T-cell (primary cell): ENCODE data around the gene KCNJ8. TPM values are rescaled to one million over a fixed set of nuclear protein-coding genes. Genes with fewer than 3 reads are reported as not detected.
"Not testable (repeated sequence)": the region's sequence is repeated elsewhere in the genome, so short reads cannot be mapped to it uniquely, and the experiment has no call there.

Experiments
- ATAC-seq, 4 experiments: fragments of 200-7000 bp in 3 of 4; fragments of 150-1000 bp in 1 of 4; cut with Tn5 transposase; replicated peaks in 1 of 4; 1 replicate in 3 of 4; 2 replicates in 1 of 4; pipeline ENCODE4 v1.10.0; 2021; ENCODE audit warnings: moderate library complexity in 3 of 4, mild to moderate bottlenecking in 2 of 4, moderate number of reproducible peaks in 1 of 4
- CTCF ChIA-PET, 2 donors: fragments of 300-600 bp; sonication (Branson Sonifier 250); formaldehyde crosslinking; loops; one replicate each; lab custom pipeline; 2022; ENCODE audit warnings: antibody characterized with exemption in 2 of 2; lab: Charles Lee
- POLR2A ChIA-PET, 2 donors: fragments of 300-600 bp; sonication (Branson Sonifier 250); formaldehyde crosslinking; loops; one replicate each; lab custom pipeline; 2022; ENCODE audit warnings: antibody characterized with exemption in 2 of 2; lab: Charles Lee
- DNase-seq, 35 experiments: peaks; one replicate each; pipeline versions ENCODE4 v3.0.0 to v3.0.0-alpha.2; 2013 to 2023
- H3K27ac ChIP-seq: one replicate; pipeline ENCODE4 v1.5.1; 2013; ENCODE audit warnings: low read length
- H3K27me3 ChIP-seq, 2 experiments: replicated peaks in 1 of 2; 1 replicate in 1 of 2; 2 replicates in 1 of 2; pipeline versions ENCODE4 v1.6.1 to v1.7.0; 2013; ENCODE audit warnings: low read length in 1 of 2, mixed read lengths in 1 of 2; ENCODE audit not compliant: control insufficient read depth in 2 of 2, insufficient read depth in 2 of 2; ENCODE audit errors: extremely low read depth in 1 of 2
- H3K36me3 ChIP-seq, 2 donors: 1 replicate in 1 of 2; 2 replicates in 1 of 2; pipeline versions ENCODE4 v1.6.1 to v1.7.0; 2013; ENCODE audit warnings: low read length in 1 of 2; ENCODE audit not compliant: control insufficient read depth in 2 of 2, insufficient read depth in 1 of 2; ENCODE audit errors: extremely low read depth in 1 of 2
- H3K4me1 ChIP-seq, 2 experiments: 1 replicate in 1 of 2; 2 replicates in 1 of 2; pipeline versions ENCODE4 v1.6.1 to v1.7.0; 2013; ENCODE audit warnings: low read length in 2 of 2, mixed read lengths in 1 of 2; ENCODE audit not compliant: insufficient read depth in 2 of 2, control insufficient read depth in 1 of 2; ENCODE audit errors: extremely low read depth in 1 of 2
- H3K4me3 ChIP-seq, 2 donors: 1 replicate in 1 of 2; 2 replicates in 1 of 2; pipeline versions ENCODE4 v1.5.1 to v1.7.0; 2013; ENCODE audit warnings: mild to moderate bottlenecking in 2 of 2, low read length in 1 of 2, moderate library complexity in 1 of 2; ENCODE audit not compliant: control insufficient read depth in 1 of 2; ENCODE audit errors: extremely low read depth in 1 of 2
- H3K9me3 ChIP-seq: 2 replicates; pipeline ENCODE4 v1.7.0; 2013
- H3K27ac Mint-ChIP-seq, 2 donors: one replicate each; pipeline ENCODE4 v1.8.0; 2020 to 2021; ENCODE audit warnings: mild to moderate bottlenecking in 2 of 2, mixed read lengths in 2 of 2
- H3K27me3 Mint-ChIP-seq, 2 donors: one replicate each; pipeline ENCODE4 v1.8.0; 2021 to 2022; ENCODE audit warnings: mixed read lengths in 2 of 2
- H3K36me3 Mint-ChIP-seq: one replicate; pipeline ENCODE4 v1.8.0; 2021; ENCODE audit warnings: mixed read lengths
- H3K4me1 Mint-ChIP-seq, 3 donors: one replicate each; pipeline ENCODE4 v1.8.0; 2020 to 2022; ENCODE audit warnings: mixed read lengths in 3 of 3, mild to moderate bottlenecking in 1 of 3
- H3K4me3 Mint-ChIP-seq, 3 donors: one replicate each; pipeline ENCODE4 v1.8.0; 2020 to 2022; ENCODE audit warnings: mild to moderate bottlenecking in 3 of 3, mixed read lengths in 3 of 3, moderate library complexity in 3 of 3
- H3K9me3 Mint-ChIP-seq, 3 donors: one replicate each; pipeline ENCODE4 v1.8.0; 2020 to 2022; ENCODE audit warnings: mixed read lengths in 3 of 3
- WGBS: methylation state at CpG from one replicate; pipeline ENCODE4 v1.1.5; 2013; ENCODE audit warnings: missing lambda C conversion rate; ENCODE audit not compliant: insufficient coverage; 5-methylcytosine and 5-hydroxymethylcytosine counted together
- total RNA-seq, 35 experiments: library from RNA in 6 of 35; stranded (reverse) in 6 of 35; fragments of 120-200 nt in 1 of 35; gene quantifications; one replicate each; pipeline versions ENCODE4 v1.2.1 to v1.2.4 and lab custom pipeline; 2013 to 2026

KCNJ8 gene
- total RNA-seq, 5 donors from 2014 or later (not counting 1 experiment from before 2014, with no cell fraction given) = 0.41 TPM; not detected in 4

GRCh38 chr12:21801522-21802288, 27.2 kb upstream of the KCNJ8 start:
- Mint-ChIP-seq H3K4me3 (no peak overlapping the region), H3K36me3 (no peaks in the 10 kb centered on the region), H3K4me1 (no peaks in the 10 kb centered on the region), H3K27ac (no peak overlapping the region), H3K27me3 (no peaks in the 10 kb centered on the region), H3K9me3 (no peaks in the 10 kb centered on the region)
- H3K27ac ChIP-seq = no peak overlapping the region
- ChIA-PET CTCF (interaction anchor here in 1 of 2 donors (0.6 kb wide), 1 partner anchor 39 kb away, joined by 4 read pairs; no protein-coding TSS in a partner anchor), POLR2A (interaction anchor here in 1 of 2 donors (0.6 kb wide), 1 partner anchor 210 kb away, joined by 4 read pairs; no protein-coding TSS in a partner anchor)
- 100% methylated on average over 1 of the region's 4 CpGs for WGBS
- no peaks in the 10 kb centered on the region for H3K9me3 ChIP-seq
- ATAC-seq (no peak), DNase-seq (no peak)
- H3K36me3 ChIP-seq = no peaks in the 10 kb centered on the region
- no peak overlapping the region for H3K4me3 ChIP-seq
- H3K27me3 ChIP-seq = no peaks in the 10 kb centered on the region
- no peaks in the 10 kb centered on the region for H3K4me1 ChIP-seq

GRCh38 chr12:21800011-21800410, 25.5 kb upstream of the KCNJ8 start:
- H3K9me3 ChIP-seq = no peaks in the 10 kb centered on the region
- no peak overlapping the region for H3K27ac ChIP-seq
- ChIA-PET CTCF (no interaction called here), POLR2A (no interaction called here)
- Mint-ChIP-seq H3K4me1 (no peaks in the 10 kb centered on the region), H3K9me3 (no peaks in the 10 kb centered on the region), H3K27me3 (peaks cover 4 to 6% of the 10 kb centered on the region in 2 donors), H3K27ac (no peak overlapping the region), H3K36me3 (no peaks in the 10 kb centered on the region), H3K4me3 (no peak overlapping the region)
- WGBS = no CpG with 5 or more reads among the region's 1 CpG
- DNase-seq (no peak), ATAC-seq (no peak)
- no peak overlapping the region for H3K4me3 ChIP-seq
- H3K36me3 ChIP-seq = no peaks in the 10 kb centered on the region
- no peaks in the 10 kb centered on the region for H3K4me1 ChIP-seq
- H3K27me3 ChIP-seq = peaks cover 0 to 4% of the 10 kb centered on the region in 2 experiments

- peaks cover 0 to 4% of the 10 kb centered on the region in 2 experiments for H3K27me3 ChIP-seq
- H3K4me1 Mint-ChIP-seq = no peaks in the 10 kb centered on the region
- ChIA-PET POLR2A (interaction anchor here in 1 of 2 donors (0.6 kb wide), 1 partner anchor 221 kb away, joined by 9 read pairs; no protein-coding TSS in a partner anchor), CTCF (no interaction called here)
- DNase-seq (no peak), ATAC-seq (no peak)
- WGBS = no CpG with 5 or more reads among the region's 1 CpG
- H3K36me3 ChIP-seq = no peaks in the 10 kb centered on the region
- no peak overlapping the region for H3K27ac ChIP-seq
- no peak overlapping the region for H3K4me3 Mint-ChIP-seq
- no peak overlapping the region for H3K4me3 ChIP-seq
- no peak overlapping the region for H3K27ac Mint-ChIP-seq
- no peaks in the 10 kb centered on the region for H3K36me3 Mint-ChIP-seq
- H3K27me3 Mint-ChIP-seq = peaks cover 15 to 19% of the 10 kb centered on the region in 2 donors
- no peaks in the 10 kb centered on the region for H3K9me3 ChIP-seq
- H3K4me1 ChIP-seq = no peaks in the 10 kb centered on the region
- peaks cover 0 to 2% (median 0%) of the 10 kb centered on the region in 3 donors for H3K9me3 Mint-ChIP-seq
Observed at GRCh38 chr12:21797539-21797938, 23.0 kb upstream of the KCNJ8 start.

GRCh38 chr12:21795648-21796328, 21.3 kb upstream of the KCNJ8 start:
- H3K4me1 Mint-ChIP-seq = no peaks in the 10 kb centered on the region
- Histone ChIP-seq H3K27me3 (peaks cover 0 to 4% of the 10 kb centered on the region in 2 experiments), H3K27ac (no peak overlapping the region), H3K9me3 (no peaks in the 10 kb centered on the region), H3K4me1 (no peaks in the 10 kb centered on the region), H3K36me3 (no peaks in the 10 kb centered on the region), H3K4me3 (no peak overlapping the region)
- 87% methylated on average over 8 of the region's 10 CpGs for WGBS
- peaks cover 20 to 22% of the 10 kb centered on the region in 2 donors for H3K27me3 Mint-ChIP-seq
- H3K9me3 Mint-ChIP-seq = peaks cover 0 to 5% (median 0%) of the 10 kb centered on the region in 3 donors
- no peak for DNase-seq
- no peaks in the 10 kb centered on the region for H3K36me3 Mint-ChIP-seq
- no peak for ATAC-seq
- CTCF ChIA-PET = no interaction called here
- no peak overlapping the region for H3K27ac Mint-ChIP-seq
- H3K4me3 Mint-ChIP-seq = no peak overlapping the region
- POLR2A ChIA-PET = no interaction called here

GRCh38 chr12:21794807-21795595, 20.5 kb upstream of the KCNJ8 start:
- WGBS = 72% methylated on average over 7 of the region's 8 CpGs
- H3K9me3 Mint-ChIP-seq, H3K27me3 ChIP-seq, H3K36me3 Mint-ChIP-seq, H3K4me3 Mint-ChIP-seq, H3K4me3 ChIP-seq, H3K27ac Mint-ChIP-seq, H3K4me1 Mint-ChIP-seq, ATAC-seq, H3K9me3 ChIP-seq, CTCF ChIA-PET, H3K4me1 ChIP-seq, H3K27ac ChIP-seq, POLR2A ChIA-PET, DNase-seq, H3K36me3 ChIP-seq: not testable (repeated sequence)
- peaks cover 20 to 22% of the 10 kb centered on the region in 2 donors for H3K27me3 Mint-ChIP-seq

- H3K36me3 Mint-ChIP-seq, H3K9me3 Mint-ChIP-seq, H3K27ac ChIP-seq, H3K4me1 ChIP-seq, H3K27ac Mint-ChIP-seq, DNase-seq, ATAC-seq, H3K4me3 Mint-ChIP-seq, POLR2A ChIA-PET, CTCF ChIA-PET, H3K27me3 ChIP-seq, H3K9me3 ChIP-seq, H3K4me3 ChIP-seq, H3K36me3 ChIP-seq, H3K4me1 Mint-ChIP-seq: not testable (repeated sequence)
- H3K27me3 Mint-ChIP-seq = peaks cover 16 to 18% of the 10 kb centered on the region in 2 donors
- WGBS = no CpG with 5 or more reads among the region's 4 CpGs
Observed at GRCh38 chr12:21789687-21790086, 15.2 kb upstream of the KCNJ8 start.
